ENCODE measurements around the gene KCNS1. TPM values are rescaled to one million over a fixed set of nuclear protein-coding genes. Genes with fewer than 3 reads are reported as not detected.

KCNS1 gene
- total RNA-seq, 1 donor from 2014 or later = 3.5 TPM

DNA sequence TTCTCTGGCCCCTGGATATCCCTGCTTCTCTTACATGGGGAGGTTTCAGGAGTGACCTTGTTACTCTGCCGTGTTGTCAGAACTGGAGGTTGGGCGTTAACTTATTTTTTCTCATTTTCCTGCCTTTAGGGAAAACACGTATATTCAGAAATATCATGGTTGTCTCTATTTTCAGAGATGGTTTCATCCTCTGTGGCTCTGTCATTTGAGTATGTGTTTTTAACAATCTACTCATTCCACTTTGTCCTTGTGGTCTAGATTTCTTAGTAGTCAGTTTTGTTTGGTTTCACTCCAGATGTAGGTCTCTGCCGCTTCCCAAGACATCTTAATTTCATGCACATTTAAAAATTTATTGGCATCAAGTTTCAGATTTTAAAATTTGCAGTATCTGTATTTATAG lies 45.9 kb downstream of the KCNS1 start:
- intact Hi-C loops (cut with DNase I) = no loop called here
- ATAC-seq (no peak), DNase-seq (no peak)
- H3K4me3 ChIP-seq = no peak overlapping the region
- peaks cover 38% of the 10 kb centered on the region for H3K4me1 ChIP-seq
- TF ChIP-seq, protein P1, sequence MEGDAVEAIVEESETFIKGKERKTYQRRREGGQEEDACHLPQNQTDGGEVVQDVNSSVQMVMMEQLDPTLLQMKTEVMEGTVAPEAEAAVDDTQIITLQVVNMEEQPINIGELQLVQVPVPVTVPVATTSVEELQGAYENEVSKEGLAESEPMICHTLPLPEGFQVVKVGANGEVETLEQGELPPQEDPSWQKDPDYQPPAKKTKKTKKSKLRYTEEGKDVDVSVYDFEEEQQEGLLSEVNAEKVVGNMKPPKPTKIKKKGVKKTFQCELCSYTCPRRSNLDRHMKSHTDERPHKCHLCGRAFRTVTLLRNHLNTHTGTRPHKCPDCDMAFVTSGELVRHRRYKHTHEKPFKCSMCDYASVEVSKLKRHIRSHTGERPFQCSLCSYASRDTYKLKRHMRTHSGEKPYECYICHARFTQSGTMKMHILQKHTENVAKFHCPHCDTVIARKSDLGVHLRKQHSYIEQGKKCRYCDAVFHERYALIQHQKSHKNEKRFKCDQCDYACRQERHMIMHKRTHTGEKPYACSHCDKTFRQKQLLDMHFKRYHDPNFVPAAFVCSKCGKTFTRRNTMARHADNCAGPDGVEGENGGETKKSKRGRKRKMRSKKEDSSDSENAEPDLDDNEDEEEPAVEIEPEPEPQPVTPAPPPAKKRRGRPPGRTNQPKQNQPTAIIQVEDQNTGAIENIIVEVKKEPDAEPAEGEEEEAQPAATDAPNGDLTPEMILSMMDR (IDR thresholded peaks at IDR 0.05) = no peak
- H3K9me3 ChIP-seq = no peaks in the 10 kb centered on the region
- H3K27ac ChIP-seq = no peak overlapping the region
- H3K36me3 ChIP-seq = peaks cover 15% of the 10 kb centered on the region
- H3K27me3 ChIP-seq (ENCODE audit: low read depth) = no peaks in the 10 kb centered on the region

DNA sequence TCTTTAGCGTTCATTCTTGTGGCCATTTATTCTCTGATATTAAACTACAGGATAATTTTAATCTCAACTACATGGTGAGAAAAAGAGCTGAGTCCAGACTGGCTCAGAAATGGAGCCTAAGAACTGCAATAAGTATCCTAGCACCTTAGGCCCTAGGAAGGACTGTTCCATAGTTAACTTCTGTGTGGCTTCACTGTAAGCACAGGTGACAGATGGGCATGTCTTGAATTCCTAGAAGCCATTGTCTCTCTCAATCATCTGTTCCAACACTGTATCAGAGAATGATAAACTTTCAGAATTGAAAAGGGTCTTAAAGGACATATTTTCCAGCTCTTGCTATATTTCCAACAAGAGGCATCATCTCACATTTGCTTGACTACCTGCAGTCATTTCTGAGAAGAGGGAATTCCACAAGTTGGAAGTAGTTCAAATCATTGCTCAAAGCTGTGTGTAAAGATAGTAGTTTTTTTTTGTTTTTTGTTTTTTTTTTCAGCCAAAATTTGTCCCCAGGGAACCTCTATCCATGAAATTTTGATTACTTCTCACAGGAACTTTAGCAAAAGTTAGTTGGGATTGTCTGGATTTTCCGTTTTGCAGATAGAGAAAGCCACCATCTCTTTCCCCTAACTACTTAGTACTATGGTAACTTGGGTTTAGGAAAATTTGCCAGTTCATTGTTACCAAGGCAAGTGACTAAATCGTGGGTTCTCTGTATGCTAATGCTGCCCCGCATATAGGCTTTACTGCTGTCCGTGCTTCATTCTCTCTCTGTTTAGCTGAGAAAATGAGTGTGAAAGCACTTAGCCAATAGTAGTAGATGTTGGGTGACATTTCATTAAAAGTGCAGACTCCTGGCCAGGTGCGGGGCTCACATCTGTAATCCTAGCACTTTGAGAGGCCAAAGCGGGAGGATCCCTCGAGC lies 47.2 kb downstream of the KCNS1 start:
- H3K4me3 ChIP-seq = no peak overlapping the region
- peak overlapping the region; percentile 50 for H3K27ac ChIP-seq
- TF ChIP-seq, protein P1 (IDR thresholded peaks at IDR 0.05) = no peak
- peaks cover 45% of the 10 kb centered on the region for H3K4me1 ChIP-seq
- DNase-seq = no peak
- H3K27me3 ChIP-seq (ENCODE audit: low read depth) = no peaks in the 10 kb centered on the region
- peaks cover 15% of the 10 kb centered on the region for H3K36me3 ChIP-seq
- intact Hi-C loops (cut with DNase I) = no loop called here
- peak; percentile 9 to 33 for ATAC-seq
- H3K9me3 ChIP-seq = no peaks in the 10 kb centered on the region

GRCh38 chr20:45052698-45053429 lies 48.1 kb downstream of the KCNS1 start:
- Histone ChIP-seq H3K27ac (peak overlapping the region; percentile 50), H3K27me3 (ENCODE audit: low read depth) (no peaks in the 10 kb centered on the region), H3K9me3 (no peaks in the 10 kb centered on the region), H3K36me3 (peaks cover 19% of the 10 kb centered on the region), H3K4me3 (no peak overlapping the region), H3K4me1 (peaks cover 45% of the 10 kb centered on the region)
- intact Hi-C loops (cut with DNase I) = no loop called here
- ATAC-seq = peak; percentile 72 to 79
- TF ChIP-seq, protein P1 (IDR thresholded peaks at IDR 0.05) = no peak
- DNase-seq = no peak

GRCh38 chr20:45051204-45052060 lies 49.5 kb downstream of the KCNS1 start:
- no peak for DNase-seq

More at GRCh38 chr20:45051204-45052060, 49.5 kb downstream of the KCNS1 start:
- Histone ChIP-seq H3K4me1 (peaks cover 45% of the 10 kb centered on the region), H3K9me3 (no peaks in the 10 kb centered on the region), H3K36me3 (peaks cover 21% of the 10 kb centered on the region), H3K27ac (no peak overlapping the region), H3K4me3 (no peak overlapping the region), H3K27me3 (ENCODE audit: low read depth) (no peaks in the 10 kb centered on the region)
- intact Hi-C loops (cut with DNase I) = no loop called here
- TF ChIP-seq, protein P1 (IDR thresholded peaks at IDR 0.05) = no peak
- no peak for ATAC-seq
